Breast epithelium (tissue), 3 donors: ENCODE results near the gene GON7.

ENCODE experiments used
- POLR2A ChIP-seq: fragments of 450-650 bp; IDR thresholded peaks from one replicate; pipeline ENCODE4 v1.6.1; 2016; ENCODE audit warnings: antibody characterized with exemption, mild to moderate bottlenecking, moderate library complexity
- POLR2AphosphoS5 ChIP-seq, 3 donors: sonication (generic); formaldehyde crosslinking; IDR thresholded peaks; one replicate each; pipeline ENCODE4 v1.6.1; 2017; ENCODE audit warnings: antibody characterized with exemption in 3 of 3
- TF ChIP-seq, protein P1 (sequence below), 3 donors: fragments of 450-650 bp; IDR thresholded peaks; one replicate each; pipeline ENCODE4 v1.5.1; 2016 to 2017; ENCODE audit warnings: antibody characterized with exemption in 3 of 3, mild to moderate bottlenecking in 3 of 3, moderate library complexity in 3 of 3

DNA sequence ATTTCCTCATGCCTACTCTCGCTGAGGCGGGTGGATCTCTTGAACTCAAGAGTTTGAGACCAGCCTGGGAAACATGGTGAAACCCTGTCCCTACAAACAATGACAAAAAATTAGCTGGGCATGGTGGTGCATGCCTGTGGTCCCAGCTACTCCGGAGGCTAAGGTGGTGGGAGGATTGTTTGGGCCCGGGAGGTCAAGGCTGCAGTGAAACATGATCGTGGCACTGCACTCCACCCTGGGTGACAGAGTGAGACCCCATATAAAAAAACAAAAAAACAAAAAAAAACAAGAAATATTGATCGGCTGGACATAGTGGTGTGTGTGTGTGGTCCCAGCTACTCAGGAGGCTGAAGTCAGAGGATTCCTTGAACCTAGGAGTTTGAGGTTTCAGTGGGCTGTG is 31.4 kb downstream of the GON7 start:
- TF ChIP-seq, protein P1, sequence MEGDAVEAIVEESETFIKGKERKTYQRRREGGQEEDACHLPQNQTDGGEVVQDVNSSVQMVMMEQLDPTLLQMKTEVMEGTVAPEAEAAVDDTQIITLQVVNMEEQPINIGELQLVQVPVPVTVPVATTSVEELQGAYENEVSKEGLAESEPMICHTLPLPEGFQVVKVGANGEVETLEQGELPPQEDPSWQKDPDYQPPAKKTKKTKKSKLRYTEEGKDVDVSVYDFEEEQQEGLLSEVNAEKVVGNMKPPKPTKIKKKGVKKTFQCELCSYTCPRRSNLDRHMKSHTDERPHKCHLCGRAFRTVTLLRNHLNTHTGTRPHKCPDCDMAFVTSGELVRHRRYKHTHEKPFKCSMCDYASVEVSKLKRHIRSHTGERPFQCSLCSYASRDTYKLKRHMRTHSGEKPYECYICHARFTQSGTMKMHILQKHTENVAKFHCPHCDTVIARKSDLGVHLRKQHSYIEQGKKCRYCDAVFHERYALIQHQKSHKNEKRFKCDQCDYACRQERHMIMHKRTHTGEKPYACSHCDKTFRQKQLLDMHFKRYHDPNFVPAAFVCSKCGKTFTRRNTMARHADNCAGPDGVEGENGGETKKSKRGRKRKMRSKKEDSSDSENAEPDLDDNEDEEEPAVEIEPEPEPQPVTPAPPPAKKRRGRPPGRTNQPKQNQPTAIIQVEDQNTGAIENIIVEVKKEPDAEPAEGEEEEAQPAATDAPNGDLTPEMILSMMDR (IDR thresholded peaks at IDR 0.05): no peak
- TF ChIP-seq POLR2A (no peak), POLR2AphosphoS5 (IDR thresholded peaks at IDR 0.05) (no peak)
